ENCODE measurements around the gene KDM2A.
A peak's percentile ranks its signal among the peaks of the same experiment; 100 is the strongest.

KDM2A gene

DNA sequence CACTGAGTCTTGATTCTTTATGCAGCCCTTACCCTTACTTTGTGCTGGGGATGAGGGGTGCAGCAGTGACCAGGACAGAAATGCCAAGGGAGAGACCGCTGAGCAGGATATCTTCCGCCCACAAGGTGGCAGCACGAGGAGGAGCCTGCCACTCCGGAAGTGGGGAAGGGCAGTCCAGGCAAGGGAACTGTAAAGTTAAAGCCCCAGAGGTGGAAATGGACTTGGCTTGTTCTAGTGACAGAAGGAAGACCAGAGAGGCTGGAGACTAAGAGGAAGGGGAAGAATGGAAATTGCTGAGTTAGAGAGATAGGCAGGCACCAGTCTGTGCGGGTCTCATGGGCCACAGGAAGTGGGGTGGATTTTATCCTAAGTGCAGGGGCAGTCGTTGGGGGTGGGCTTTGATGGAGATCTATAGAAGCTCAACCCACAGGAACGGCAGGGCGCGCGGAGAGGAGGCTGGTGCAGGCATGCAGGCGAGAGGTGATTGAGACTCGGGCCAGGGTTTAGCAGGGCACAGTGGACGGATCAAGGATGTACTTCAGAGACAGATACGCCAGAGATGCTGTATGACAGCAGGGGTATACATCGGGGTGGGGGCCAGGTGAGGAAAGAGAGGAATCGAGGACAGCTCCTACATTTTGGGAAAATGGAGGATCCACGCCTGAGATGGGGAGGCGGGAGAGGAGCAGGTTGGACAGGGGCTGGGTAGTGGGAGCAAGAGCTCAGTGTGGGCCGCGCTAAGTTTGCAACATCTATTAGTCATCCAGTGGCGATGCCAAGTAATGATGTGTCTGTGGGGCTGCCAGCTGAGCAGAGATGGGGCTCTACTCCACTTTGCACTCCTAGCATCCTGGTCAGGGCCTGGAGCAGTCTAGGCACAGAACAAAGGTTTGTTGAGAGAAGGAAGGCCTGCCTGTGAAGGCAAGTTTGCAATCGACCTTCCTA is 143.9 kb downstream of the KDM2A start:
- peak; percentile 75 for DNase-seq

DNA sequence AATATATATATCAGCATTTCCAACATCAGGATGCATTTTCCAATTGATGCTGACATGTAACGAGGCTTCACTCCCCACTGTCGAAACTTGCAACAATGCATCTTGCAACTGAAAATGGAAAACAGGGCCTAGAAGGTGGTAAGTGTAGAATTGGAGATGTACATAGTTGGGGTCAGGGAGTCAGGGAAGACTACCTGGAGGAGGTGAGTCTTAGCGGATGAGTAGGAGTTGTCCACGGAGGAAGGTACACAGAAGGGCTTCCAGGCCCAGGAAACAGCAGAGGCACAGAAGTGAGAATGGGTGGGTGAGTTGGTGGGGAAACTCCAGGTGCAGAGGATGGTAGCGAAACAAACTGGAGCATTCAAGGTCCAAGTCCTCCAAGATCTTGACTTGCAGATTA is 145.2 kb downstream of the KDM2A start:
- DNase-seq: no peak

DNA sequence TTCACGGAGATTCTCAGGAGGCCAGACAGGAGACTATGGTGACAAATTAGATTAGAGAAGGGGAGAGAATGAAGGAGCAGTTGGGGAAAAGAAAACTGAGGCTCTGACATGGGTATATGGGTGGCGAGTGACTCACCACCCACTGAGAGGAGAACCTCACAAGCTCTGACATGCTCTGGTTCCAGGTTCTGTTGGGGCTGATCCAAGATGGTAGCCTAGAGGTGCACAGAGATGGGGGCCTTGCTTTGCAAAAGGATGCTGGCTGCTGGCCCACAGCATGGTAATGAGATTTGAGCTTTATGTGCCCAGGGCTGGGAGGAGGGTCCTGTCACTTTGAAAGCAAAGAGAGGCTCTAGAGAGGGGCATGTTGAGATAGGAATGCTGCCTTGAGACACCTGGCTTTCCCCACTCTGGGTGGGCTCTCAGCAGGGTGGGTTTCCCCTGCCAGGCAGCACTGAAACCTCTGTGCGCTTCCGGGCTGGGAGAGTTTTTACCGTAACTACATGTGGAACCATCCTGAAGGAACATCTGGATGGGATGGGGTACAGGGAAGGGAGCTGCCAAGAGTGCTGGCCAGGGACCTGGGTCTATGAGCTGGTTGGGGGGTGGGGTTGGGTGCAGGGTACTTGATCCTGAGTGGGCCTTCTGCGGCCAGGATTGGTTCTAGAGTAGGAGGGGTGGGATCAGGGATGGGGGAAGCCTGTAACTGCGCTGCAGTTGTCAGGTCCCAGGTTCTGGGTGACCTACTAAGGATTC is 146.0 kb downstream of the KDM2A start:
- DNase-seq: no peak

DNA sequence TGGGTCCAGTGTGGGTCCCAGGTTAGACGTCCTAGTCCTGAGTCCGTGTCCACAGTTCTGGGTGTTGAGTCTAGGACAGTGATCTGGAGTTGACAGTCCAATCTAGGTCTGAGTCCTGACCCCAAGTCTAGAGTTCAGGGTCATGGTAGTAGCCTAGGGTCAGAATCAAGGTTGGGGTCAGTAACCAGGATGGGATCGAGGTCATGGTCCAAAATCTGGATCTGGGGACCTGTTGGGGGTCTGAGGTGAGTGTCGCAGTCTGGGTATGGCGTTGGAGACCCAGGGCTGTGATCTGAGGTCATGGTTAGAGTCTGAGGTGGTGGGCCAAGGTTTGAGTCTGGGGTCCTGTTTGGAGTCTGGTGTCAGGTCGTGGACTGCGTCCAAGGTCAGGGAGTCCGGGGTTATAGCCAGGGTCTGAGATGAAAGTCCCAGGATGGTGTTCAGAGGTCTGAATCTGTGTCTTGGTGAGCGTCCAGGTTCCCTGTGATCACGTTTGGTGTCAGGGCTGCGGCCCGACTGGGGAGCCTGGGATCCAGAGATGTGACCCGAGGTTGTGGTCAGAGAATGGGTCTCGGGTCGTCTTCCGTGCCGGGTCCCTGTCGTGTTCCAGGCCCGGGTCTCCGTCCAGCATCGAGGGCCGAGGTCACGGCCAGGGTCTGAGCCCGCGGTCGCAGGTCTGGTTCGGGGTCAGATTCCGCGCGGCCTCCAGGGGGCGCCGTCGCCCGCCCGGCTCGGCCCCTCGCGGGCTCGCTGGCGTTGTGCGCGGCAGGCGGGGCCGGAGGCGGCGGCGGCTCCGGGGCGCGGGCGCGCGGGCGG is 146.8 kb downstream of the KDM2A start:
- peak; percentile 61 for DNase-seq

DNA sequence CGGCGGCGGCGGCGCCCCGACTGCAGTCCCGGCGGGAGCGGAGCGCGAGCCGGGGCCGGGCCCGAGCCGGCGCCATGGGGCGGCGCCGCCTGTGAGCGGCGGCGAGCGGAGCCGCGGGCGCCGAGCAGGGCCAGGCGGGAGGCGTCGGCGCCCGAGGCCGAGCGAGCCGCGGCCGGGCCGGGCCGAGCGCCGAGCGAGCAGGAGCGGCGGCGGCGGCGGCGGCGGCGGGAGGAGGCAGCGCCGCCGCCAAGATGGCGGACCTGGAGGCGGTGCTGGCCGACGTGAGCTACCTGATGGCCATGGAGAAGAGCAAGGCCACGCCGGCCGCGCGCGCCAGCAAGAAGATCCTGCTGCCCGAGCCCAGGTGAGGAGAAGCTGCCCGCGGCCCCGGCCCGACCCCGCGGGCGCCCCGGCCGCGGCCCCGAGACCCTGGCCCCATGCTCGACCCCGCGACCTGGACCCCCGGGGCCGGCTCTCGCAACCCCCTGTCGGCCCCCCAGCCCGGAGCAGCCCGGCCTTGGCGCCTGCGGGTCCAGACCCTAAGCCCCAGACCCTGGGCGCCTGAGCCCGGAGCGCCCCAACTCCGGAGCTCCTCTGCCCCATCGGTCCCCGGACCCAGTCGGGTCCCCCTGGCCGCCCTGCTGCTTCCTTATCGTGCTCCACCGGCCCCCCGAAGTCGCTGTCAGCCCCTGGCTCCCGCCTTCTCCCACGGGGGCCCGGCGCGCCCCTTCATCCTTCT is 147.6 kb downstream of the KDM2A start, which contains the start of gene GRK2:
Gene GRK2, plus strand, starts transcription at position 25 of the 739 bp plus-strand sequence. Its CDS starts 227 bp downstream, at position 252.
- DNase-seq: peak; percentile 56

DNA sequence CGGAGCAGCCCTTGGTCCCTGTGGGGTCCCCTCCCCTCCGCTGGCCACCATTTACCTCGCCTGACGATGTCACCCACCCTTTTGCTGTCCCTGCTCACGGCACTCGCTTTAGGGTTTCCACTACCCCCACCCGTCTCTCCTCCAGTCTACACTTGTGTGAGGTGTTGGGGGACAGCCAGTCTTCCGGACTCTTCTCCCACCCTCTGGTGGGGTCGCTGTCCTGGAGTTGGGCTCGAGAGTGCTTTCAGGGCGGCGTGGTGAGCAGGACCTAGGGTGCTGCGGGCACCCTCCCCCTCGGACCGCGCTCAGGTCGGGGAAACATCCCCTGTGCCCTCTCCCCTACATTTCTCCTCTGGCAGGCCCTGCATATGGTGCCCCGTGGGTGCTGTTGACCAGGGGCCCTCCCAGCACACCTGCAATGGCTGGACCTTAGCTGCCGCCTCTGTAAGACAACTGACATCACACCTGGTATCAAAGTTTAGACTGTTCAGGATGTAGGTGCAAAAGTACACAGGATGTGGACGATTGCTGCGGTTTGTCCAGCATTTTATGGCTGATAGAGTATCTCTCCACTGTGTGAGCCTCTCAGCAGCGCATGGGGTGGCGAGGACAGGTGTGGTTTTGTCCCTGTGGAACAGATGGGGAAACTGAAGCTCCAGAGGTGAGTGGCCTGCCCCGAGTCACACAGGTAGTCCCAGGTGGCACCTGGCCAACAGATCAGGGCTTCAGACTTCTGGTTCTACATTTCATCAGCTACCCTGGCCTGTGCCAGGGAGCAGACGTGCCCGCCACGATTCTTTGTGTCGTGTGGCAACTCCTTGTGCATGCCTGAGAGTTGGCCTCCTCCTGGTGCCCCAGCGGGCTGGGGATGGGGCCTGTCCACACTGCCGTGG is 148.4 kb downstream of the KDM2A start:
- DNase-seq: no peak

DNA sequence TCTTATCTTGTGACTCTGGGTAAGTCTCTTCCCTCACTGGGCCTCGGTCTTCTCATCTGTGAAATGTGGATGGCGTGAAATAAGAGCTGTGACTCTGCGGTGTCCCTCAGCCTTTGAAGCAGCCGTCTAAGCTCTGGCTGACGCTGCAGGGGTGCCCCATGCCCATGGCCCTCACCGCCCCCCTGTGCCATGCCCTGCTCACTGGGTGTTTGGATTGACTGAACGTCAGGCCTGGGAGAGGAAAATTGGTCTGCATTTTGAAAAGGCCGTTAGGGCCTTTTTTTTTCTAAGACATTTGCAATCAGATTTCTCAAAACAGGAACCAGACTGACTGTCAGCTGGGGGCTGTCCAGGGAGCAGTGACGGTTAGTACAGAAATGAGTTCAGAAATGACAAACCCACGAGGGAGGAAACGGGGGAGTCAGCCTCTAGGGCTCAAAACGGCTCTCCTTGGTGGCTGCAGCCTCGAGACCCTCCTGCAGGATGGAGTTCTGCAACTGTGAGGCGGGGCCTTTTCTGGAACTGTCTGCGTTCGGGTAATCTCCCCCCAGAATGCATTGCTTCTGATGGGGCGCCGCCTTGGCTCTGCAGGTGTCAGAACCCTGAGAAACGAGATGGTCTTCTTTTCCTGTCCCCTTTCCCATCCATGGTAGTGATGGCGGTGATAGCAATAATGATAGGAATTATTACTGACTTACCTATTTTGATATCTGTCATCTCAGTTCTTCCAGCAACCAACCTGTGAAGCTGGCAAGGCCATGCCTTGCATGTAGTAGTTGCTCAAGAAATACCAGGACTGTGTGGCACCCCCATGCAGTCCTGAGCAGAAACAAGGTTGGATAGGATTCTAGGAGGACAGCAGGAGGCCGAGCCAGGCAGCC is 149.3 kb downstream of the KDM2A start:
- DNase-seq: no peak

DNA sequence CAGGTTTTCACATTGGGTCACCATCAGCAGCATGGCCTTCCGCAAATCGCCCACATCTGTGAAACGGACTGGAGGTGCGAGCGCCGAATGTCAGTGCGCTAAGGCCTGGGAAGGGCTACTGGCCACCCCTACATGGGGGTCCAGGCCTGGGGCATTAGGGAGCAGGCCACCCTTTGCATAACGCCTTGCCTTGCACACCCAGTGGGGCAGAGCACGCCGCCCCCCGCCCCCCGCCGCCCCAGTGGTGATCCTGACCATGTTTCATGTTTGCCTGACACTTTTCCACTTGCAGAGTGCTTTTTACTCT is 149.9 kb downstream of the KDM2A start:
- DNase-seq: no peak

DNA sequence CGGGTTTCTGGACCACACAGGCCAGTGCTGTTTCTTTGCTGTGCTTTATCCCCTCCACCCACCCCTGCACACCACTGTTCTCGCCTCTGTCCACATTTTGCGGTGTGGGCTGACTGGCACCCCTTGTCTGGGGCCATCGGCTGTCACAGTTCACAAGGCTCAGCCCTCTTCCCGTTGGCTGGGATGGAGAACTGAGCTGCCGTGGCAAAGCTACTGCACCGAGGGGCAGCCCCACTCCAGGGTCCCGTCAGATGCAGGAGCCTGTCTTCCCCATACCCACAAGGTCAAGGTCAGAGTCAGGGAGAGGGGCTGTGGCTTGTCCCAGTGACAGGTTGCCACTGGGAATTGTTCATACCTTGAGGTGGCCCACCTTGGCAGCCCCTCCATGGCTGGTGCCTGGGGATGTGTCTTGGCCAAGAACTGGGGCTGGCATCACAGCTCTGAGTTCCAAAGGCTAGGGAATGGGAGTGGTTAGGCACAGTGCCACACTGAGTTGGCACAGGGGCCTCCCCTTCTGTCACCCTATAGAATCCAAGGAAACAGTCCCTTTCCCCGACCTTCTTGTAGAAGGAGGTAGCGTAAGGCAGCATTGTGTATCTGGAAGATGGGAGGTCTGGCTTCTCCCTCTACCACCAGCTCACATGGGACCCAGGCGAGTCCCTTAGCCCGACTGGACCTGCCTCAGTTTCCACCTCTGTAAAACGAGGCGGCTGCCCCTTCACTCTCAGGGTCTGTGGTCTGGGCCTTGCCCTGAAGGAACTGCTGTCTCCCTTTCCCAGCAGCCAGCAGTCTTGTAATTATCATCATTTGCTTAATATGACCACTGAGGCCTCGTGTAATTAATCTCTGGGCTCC is 150.6 kb downstream of the KDM2A start:
- no peak for DNase-seq

DNA sequence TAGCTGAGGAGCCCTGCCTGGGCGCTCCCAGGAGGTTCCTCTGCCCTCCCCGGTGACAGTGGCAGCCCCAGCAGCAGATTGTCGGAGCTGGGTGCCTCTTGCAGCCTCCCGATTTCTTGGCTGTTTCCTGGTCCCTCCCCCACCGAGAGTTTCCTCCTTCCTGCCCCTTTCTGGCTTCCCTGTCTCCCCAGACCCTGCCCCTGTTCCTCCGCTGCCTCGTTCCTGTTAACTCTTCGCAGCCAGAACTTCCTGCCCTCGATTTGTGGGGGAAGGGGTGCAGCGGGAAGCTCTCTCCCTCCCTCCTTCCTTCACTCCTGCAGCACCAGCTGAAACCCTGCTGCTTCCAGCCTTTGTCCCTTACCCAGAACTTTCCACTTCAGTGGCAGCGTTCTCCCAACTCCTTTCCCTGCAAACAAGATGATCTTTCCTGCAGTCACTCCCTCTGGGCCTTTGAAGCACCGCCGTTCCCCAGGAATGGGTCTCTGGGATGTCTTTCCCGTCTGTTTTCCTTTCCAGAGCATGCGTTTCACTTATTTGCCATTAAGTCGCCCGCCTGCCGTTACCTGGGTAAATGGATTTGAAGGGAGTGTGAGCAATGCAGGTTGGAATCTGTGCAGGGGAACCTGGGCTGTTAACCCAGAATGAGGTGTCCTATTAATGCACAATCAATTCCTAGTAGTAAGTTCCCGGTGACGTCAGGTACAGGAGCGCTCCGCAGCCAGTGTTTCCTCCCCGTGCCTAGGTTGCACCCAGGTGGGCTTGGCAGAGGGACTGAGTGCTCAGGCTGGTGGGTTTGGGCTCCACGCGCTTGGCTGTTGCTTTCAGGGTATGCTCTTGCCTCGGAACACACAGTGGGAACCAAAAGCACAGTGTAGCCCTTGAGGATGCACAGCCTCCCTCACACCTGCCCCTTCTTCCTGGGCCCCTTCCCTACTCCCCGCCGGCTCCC is 151.5 kb downstream of the KDM2A start:
- peak; percentile 35 for DNase-seq

DNA sequence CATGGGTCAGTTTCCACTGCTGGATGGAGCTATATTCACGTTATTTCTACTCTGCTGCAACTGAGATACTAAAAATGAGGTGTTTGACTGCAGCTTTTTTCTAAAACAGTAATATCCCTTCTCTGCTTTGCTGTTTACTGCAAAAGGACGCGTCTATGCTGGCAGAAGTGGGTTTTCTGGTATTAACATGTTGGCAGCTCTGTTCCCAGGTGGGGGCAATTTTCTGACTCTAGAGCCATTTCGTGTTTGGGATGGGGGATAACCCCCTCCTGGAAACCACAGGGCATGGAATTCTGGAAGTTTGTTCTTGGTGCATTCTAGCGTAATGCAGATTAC is 152.1 kb downstream of the KDM2A start:
- DNase-seq: no peak

DNA sequence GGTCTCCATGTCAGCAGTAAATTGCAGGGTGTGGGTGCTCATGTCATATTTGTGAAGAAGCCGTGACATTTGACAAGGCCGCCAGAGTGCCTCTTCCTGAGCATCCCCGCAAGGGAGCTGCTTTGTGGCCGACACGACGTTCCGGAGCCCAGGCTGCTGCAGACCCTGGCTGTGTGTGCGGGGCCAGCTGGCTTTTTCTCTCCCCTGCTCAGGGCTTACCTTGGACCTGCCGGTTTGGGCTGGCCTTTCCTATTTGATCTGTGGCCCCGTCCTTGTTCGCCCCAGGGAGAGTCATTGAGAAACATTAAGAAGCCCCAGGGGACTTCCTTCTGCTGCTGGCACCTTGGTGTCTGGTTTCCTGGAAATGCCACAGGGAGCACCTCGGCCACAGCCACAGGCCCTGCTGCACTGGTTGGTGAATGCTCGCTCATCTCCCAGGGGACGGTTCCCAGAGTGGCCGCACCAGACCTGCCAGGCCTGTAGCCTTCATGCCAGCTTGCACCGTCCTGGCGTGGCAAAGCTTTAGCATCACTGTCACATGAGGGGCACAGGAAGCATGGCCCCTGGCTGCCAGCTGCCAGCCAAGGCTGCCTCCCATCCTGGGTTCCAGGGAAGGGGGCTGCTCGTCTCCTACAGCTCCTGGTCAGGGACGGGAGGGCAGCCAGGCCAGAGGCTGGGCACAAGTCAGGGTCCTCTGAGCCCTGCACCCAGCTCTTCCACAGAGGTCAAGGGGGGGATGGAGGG is 152.7 kb downstream of the KDM2A start:
- no peak for DNase-seq

DNA sequence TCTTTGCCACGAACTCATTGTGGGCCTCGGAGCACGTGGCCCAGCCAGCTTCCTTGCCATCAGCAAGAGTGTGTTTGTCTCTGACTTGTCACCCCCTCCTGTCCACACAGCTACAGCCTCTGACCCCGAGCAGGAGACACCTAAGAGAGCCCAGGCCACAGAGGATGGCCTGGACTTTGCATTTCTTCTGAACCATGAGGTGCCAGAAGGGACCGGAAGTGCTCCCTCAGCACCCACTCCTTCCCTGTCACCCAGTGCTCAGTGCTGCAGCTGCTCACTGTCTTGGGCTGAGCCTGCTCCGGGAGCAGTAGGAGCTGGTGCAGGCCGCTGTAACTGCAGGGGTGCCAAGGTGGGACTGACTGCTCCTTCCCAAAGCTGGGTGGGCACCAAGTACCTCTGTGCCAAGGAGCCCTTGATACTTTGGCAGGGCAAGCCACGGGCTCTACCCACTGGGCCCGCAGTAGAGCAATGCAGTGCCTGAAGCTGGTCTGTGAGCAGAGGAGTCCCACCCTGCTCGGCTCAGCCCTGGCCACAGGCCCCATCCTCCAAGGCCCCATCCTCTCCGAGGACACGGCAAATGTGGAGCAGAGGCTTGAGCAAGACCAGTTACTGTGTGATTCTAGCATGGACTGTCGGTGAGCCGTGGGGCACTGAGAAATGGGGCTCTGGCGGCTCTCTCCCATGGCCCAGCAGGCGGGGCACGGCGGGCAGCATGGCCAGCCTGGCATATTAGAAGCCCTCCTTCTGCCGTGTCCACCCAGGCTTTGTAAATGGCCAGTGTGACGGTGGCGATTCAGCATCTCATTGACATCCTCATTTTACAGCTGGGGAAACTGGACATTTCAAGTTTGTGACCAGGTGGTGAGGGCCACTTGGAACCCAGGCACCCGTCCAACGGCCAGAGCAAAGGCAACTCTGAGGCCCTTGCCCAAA is 153.5 kb downstream of the KDM2A start:
- no peak for DNase-seq

DNA sequence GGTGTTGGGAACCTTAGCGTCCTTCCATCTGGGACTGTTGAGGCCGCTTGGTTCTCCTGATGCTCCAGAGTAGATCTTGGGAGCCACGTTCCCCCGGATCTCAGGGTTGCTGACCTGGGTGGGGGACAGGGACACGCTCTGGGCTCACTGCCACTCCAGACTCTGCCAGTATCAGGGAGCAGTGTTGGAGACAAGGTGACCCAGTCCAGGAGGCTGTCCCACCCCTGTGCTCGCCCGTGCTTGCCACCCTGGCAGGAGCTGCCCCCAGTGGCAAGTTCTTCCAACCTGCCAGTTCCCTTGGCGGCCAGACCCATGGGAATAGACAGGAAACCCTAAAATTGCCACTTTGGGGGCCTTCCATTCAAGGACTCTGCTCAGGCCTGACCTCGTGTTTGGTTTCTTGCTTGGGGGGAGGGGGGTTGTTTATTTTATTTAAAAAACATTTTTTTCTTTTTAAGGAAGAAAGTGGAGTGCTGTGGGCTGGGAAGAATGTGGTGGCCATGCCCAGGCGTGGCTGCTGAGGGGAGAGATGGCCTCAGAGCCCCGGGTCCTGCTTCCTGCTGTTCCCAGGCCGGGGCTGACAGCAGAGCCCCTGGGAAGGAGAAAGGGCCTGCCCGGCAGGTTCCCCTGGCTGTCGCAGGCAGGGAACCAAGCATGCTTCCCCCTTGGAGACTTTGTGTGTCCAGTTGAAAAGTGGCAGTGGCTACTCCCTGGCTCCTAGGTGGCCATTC is 154.4 kb downstream of the KDM2A start:
- DNase-seq: no peak

DNA sequence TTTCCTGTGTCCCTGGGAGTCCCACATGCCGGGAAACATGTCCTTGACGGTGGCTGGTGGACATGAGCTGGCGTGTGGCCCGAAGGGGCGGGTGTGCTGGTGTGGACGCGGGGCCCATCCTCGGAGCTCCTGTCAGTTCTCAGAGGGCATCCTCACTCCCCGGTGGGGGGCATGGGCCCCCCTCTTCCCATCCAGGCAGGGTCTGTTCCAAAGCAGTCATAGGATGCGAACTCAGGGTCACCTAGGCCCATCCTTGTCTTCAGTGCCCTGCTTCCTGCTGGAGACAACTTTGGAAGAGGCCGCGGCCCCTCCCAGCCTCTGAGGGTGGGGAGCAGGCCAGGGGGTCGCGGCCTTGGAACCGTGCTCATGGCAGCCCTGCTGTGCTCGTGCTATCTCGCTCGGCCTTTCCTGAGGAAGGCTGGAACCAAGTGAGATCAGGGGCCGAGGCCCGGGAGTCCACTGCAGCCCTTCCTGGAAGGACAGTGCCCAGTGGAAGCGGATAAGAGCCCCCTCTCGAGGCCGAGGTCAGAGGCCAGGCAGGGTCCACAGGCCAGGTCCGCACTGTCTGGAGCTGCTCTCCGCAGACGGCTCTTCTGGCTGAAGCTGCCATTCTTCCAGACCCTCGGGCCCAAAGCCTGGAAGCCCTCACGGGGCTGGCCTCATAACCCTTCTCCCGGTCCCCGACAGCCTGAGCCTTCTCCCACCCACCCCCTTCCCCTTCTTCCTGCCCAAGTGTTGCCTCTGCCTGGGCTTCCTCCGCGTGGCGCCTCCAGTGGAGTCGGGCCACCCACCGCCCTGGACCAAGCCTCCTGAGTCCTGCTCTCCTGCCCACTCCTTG is 155.9 kb downstream of the KDM2A start:
- no peak for DNase-seq

Data from fibroblast of skin of right biceps (primary cell).